Measurements from ENCODE around the gene CX3CR1.

CX3CR1 gene

GRCh38 chr3:39284457-39284881, 4.6 kb upstream of the CX3CR1 start:
- DNase-seq (ENCODE audit: extremely low read depth, insufficient read length): no peak
- H3K4me3 ChIP-seq (replicated peaks; ENCODE audit: low read depth, low read length): no peak overlapping the region
- H3K36me3 ChIP-seq (ENCODE audit: control insufficient read depth, insufficient read depth, low read length): no peaks in the 10 kb centered on the region
- H3K27me3 ChIP-seq (replicated peaks; ENCODE audit: control insufficient read depth, insufficient read depth, low read length): no peaks in the 10 kb centered on the region
- no peak for TF ChIP-seq CTCF (IDR thresholded peaks at IDR 0.05; ENCODE audit: insufficient read depth, low read length, poor library complexity, severe bottlenecking)

- Histone ChIP-seq H3K27me3 (replicated peaks; ENCODE audit: control insufficient read depth, insufficient read depth, low read length) (no peaks in the 10 kb centered on the region), H3K36me3 (ENCODE audit: control insufficient read depth, insufficient read depth, low read length) (no peaks in the 10 kb centered on the region), H3K4me3 (replicated peaks; ENCODE audit: low read depth, low read length) (no peak overlapping the region)
- DNase-seq (ENCODE audit: extremely low read depth, insufficient read length): no peak
- no peak for TF ChIP-seq CTCF (IDR thresholded peaks at IDR 0.05; ENCODE audit: insufficient read depth, low read length, poor library complexity, severe bottlenecking)
Measured at GRCh38 chr3:39282057-39282456, 2.2 kb upstream of the CX3CR1 start.

DNA sequence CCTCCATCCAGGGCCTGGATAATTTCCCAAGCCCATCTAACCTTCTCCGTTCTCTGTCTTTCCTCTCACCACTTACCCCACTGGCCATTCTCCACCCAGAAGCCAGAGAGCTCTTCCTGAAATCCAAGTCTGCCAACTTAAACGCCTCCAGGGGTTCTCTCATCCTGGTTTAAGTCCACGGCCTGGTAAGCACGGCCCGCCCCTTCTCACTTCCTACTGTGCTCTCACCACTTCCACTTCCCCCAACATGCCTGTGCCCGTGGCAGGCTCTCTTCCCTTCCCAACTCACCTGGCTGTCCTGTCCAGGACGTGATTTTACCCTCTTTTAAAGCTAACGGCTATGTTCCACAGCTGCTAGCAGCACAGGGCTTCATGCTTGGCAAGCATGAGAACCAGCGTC, 1.7 kb upstream of the CX3CR1 start:
- DNase-seq (ENCODE audit: extremely low read depth, insufficient read length): no peak
- TF ChIP-seq CTCF (IDR thresholded peaks at IDR 0.05; ENCODE audit: insufficient read depth, low read length, poor library complexity, severe bottlenecking): no peak
- H3K36me3 ChIP-seq (ENCODE audit: control insufficient read depth, insufficient read depth, low read length): no peaks in the 10 kb centered on the region
- no peak overlapping the region for H3K4me3 ChIP-seq (replicated peaks; ENCODE audit: low read depth, low read length)
- H3K27me3 ChIP-seq (replicated peaks; ENCODE audit: control insufficient read depth, insufficient read depth, low read length): no peaks in the 10 kb centered on the region

GRCh38 chr3:39280571-39280970, 735 bp upstream of the CX3CR1 start:
- DNase-seq (ENCODE audit: extremely low read depth, insufficient read length): no peak
- Histone ChIP-seq H3K4me3 (replicated peaks; ENCODE audit: low read depth, low read length) (no peak overlapping the region), H3K36me3 (ENCODE audit: control insufficient read depth, insufficient read depth, low read length) (no peaks in the 10 kb centered on the region), H3K27me3 (replicated peaks; ENCODE audit: control insufficient read depth, insufficient read depth, low read length) (no peaks in the 10 kb centered on the region)
- TF ChIP-seq CTCF (IDR thresholded peaks at IDR 0.05; ENCODE audit: insufficient read depth, low read length, poor library complexity, severe bottlenecking): no peak

DNA sequence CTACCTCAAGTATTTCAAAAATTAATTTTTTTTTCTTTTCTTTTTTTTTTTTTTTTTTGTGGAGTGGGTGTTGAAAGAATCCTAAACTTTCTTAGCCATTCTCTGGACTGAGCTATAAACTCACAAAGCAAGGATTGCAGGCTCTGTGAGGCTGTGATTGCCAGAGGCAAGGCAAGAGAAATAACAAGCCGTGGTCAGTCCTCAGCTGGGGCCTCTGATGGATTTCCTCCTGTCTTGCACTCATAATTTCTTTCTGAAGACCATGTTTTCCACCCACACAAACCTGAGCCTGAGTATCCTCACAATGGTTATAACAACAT, 1.3 kb downstream of the CX3CR1 start:
- no peak for DNase-seq (ENCODE audit: extremely low read depth, insufficient read length)
- Histone ChIP-seq H3K4me3 (replicated peaks; ENCODE audit: low read depth, low read length) (no peak overlapping the region), H3K36me3 (ENCODE audit: control insufficient read depth, insufficient read depth, low read length) (no peaks in the 10 kb centered on the region), H3K27me3 (replicated peaks; ENCODE audit: control insufficient read depth, insufficient read depth, low read length) (no peaks in the 10 kb centered on the region)
- TF ChIP-seq CTCF (IDR thresholded peaks at IDR 0.05; ENCODE audit: insufficient read depth, low read length, poor library complexity, severe bottlenecking): no peak

GRCh38 chr3:39277893-39278615, 1.8 kb downstream of the CX3CR1 start:
- Histone ChIP-seq H3K27me3 (replicated peaks; ENCODE audit: control insufficient read depth, insufficient read depth, low read length) (no peaks in the 10 kb centered on the region), H3K36me3 (ENCODE audit: control insufficient read depth, insufficient read depth, low read length) (no peaks in the 10 kb centered on the region), H3K4me3 (replicated peaks; ENCODE audit: low read depth, low read length) (no peak overlapping the region)
- no peak for TF ChIP-seq CTCF (IDR thresholded peaks at IDR 0.05; ENCODE audit: insufficient read depth, low read length, poor library complexity, severe bottlenecking)
- no peak for DNase-seq (ENCODE audit: extremely low read depth, insufficient read length)

Measured in GM06990 (cell line).